ENCODE results near the gene MSL1.

The MSL1 gene, protein sequence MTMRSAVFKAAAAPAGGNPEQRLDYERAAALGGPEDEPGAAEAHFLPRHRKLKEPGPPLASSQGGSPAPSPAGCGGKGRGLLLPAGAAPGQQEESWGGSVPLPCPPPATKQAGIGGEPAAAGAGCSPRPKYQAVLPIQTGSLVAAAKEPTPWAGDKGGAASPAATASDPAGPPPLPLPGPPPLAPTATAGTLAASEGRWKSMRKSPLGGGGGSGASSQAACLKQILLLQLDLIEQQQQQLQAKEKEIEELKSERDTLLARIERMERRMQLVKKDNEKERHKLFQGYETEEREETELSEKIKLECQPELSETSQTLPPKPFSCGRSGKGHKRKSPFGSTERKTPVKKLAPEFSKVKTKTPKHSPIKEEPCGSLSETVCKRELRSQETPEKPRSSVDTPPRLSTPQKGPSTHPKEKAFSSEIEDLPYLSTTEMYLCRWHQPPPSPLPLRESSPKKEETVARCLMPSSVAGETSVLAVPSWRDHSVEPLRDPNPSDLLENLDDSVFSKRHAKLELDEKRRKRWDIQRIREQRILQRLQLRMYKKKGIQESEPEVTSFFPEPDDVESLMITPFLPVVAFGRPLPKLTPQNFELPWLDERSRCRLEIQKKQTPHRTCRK

DNA sequence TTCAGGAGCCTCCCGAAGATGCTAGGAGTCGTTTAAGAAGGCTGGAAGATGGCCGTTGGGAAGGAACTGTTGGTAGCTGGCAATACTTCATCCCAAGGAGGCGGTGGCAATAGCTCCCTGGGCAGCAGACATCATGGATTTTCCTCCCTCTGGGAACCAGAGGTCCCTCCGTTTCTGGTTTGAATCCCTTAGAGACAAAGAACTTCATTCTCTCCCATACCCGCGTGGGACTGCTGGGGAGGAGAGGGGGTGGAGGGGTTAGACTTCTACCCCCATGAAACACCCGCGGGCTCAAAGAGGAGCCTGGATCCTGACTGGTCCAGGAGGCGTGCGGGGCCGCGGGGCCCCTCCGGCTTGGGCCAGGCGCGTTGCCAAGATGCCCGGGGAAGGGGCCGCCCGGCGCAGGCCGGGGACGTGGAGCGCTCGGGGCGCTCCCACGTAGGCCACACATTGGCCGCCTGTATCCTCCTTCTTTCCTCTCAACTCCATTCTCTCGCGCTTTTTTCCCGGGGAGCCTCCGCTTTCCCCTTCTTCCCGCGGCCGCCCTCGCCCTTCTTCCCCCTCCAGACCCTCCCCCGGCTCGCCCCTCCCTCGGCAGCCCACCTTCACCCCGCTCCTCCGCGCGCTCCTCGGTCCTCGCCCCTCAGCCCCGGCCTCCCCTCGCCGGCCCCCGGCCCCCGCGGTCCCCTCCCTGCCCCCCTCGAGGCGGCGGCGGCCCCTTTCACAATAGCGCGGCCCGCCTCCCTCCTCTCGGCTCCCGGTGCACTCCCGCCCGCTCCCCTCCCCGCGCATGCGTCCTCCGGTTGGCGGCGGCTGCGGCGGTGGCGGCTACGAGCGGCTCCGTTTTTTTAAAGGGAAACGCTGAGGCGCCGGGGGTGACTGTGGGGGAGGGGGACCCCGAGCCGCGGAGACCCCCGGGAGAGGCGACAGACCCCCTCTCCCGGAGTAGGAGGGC lies at the start of gene MSL1:
TSS of gene MSL1 (plus strand) at position 791 of the 955 bp plus-strand sequence. CDS start 642 bp downstream, outside the sequence.
- peak; percentile 88 for DNase-seq (ENCODE audit: low spot score)

DNA sequence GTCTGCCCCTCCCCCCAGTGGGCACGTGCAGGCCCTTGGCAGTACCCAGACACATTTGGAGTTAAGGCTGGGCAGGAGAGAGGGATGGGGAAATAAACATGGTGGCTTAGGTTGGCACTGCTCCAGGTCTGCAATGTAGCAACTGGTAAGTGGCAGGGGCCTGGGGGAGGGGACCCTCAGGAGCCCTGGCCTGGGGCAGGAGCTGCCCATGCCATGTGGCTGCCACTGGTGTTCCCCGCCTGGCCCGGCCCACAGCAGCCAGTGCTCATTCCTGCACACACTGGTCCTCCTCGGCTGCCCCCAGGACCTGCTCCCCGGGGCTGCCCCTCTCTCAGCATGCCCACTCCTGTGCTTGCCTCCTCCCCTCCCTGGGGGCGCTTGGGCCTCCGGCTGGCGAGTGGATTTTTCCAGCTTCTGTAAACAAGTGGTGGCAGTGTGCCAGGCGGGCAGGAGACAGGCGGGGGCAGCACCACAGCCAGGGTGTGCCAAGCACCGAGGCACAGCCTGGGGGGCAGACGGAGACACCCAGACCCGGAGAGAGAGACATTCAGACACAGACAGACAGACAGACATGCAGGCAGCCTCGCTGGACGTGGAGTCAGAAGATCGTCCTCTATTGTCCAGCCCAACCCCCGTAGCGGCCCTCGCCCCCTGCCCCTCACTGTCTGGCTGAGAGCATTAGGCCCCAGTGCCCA lies 49.6 kb upstream of the MSL1 start:
- no peak for DNase-seq (ENCODE audit: low spot score)

DNA sequence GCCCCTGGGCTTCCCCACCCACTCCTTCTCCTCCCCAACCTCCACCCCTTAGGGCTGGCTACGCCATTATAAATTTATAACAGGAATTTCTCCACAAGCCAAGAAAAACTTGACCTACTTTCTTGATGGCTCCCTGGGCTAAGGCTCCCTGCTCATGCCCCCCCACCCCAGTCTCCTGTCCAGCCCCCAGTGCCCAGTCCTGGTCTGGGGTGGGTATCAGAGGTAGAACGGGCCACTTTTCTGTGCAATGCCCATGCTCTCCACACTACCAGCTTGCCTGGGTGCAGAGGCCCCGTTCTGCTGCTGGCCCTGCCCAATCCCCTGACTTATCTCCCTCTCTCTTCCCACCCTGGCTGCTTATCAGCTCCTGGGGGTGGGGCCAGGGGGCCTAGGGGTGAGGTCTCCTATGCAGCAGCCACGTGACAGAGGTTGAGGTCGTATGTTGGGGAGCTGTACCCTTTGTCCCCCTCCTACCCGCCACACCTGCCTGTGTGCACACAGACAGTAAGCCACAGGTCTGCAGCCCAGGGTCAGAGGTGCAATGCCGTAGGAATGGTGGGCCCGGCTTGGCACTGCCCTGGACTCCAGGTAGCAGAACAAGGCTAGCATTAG lies 48.9 kb upstream of the MSL1 start:
- no peak for DNase-seq (ENCODE audit: low spot score)

DNA sequence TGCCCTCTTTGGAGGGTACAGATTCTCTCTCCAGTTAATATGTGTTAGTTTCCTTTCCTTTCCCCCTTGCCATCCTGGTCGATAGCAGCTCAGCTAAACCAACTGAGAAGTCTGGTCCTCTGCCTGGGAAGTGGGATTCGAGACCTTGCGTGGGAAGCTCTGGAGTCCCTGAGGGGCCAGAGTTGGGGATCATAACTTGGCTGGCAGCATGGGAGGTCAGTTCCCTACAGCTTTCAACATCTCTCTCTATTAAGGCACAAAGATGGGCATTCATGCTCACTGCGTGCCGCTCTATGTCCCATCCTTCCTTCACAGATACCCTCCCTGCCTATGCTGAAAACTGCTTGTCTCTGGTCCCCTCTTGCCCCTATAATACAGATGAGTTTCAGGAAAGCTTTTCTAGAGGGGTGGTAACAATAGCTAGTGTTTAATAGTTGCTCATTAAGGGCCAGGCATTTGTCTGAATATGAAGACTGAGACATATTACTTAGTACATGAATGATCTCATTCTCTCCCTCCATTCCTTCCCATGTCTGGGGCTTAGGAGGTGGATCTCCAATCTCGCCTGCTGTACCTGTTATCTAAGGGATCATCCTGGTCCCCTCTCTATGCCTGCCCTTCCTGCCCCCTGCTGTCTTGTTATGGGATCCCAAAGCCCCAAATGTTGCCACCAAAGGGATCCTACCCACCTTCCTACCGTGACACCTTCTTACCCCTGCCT lies 48.2 kb upstream of the MSL1 start:
- no peak for DNase-seq (ENCODE audit: low spot score)

DNA sequence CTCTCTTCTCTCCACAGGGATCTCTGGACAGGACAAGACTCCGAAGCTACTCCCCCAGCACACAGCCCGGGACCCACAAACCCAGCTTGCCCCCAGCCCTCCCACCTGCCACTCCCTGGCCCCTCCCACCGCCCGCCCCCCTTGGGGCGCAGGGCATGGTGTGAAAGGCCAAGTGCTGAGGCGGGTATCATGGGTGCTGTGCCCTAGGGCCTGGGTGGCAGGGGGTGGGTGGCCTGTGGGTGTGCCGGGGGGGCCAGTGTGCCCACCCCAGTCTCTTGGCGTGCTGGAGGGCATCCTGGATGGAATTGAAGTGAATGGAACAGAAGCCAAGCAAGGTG lies 47.6 kb upstream of the MSL1 start:
- DNase-seq (ENCODE audit: low spot score) = no peak

DNA sequence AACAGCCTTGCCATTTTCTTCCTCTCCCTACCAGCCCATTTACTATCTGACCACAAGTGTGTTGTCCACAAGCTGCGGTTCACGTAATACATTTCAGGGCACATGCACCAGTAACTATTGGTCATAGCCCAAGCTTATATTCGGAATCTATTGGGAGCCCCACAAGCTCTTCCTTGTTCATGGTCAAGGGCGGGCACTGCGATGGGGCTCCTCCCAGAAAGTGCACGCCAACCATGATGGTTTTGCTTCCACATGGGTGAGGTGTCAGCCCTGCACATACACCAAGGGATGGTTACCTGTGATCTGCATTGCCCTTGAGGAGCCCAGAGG lies 46.9 kb upstream of the MSL1 start:
- no peak for DNase-seq (ENCODE audit: low spot score)

DNA sequence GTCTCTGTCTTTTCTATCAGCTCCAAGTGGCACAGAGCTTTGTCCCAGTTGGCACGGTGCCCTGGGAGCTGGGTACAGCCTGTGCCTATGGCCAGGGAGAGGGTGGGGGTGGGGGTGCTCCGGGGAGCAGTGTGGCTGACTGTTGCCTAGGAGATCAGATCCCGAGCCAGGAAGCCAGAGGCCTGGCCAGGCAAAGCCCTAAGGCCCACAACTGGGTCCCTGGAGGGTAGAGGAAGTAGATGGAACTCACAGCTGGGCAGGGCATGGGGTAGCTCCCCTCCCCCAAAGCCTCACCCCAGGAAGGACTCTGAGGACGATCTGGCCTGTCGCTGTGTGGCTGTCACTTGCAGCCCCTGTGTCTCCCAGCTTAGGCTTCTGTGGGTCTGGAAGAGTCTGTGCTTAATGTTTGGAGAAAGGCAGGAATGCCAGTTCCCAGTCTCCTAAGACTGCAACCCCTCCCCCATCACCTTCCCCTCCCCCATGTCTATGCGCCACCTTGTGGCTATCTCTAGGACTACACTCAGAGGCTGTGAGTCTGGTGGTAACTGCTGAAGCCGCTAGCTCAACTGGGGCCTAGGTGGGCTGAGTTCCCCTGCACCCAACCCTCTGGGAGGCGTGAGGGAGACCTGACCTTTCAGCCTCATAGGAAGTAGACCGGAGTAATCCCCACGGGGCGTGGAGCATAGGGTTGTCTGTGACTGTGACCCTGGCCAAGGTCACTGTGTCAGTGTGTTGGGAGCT lies 46.4 kb upstream of the MSL1 start:
- DNase-seq (ENCODE audit: low spot score) = peak; percentile 51

DNA sequence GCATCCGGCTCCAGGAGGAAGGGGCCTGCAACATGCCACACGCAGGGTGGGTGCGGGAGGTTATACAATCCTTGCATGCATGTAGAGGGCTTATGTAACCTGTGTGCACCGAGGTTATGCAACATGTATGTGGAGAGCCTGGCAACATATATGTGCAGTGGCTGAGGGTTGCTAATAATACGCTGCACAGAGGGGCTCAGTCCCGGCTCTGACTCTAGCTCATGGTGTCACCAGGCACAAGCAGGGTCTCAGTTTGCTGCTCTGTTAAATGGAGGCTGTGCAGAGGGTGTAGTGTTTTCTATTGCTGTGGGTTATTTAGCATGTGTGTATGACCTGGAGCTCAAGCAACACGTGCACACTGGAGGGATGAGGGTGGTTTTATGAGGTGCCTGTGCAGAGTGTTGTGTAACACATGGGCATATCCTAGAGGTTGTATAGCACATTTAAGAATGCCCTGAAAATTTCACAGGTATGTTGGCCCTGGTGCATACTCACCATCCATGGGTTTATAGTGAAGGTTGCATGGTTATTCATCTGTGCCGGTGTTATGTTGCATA lies 45.8 kb upstream of the MSL1 start:
- DNase-seq (ENCODE audit: low spot score) = no peak

DNA sequence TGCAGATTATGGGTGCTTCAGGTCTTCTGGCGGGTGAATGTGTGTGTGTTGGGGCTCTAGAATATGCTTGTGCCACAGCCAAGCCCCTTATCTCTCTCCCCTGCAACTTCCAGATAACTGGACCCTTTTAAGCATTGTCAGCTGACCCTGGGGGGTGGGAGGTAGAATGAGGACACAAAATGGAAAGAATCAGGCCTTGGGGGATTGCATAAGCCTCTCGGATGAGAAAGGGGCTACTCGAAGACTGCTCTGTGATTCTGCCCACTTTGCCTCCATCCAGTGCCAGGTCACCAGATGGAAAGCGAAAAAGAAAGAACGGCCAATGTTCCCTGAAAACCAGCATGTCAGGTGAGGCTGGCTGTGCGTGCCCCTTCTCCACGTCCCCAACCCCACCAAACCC lies 45.2 kb upstream of the MSL1 start:
- no peak for DNase-seq (ENCODE audit: low spot score)

DNA sequence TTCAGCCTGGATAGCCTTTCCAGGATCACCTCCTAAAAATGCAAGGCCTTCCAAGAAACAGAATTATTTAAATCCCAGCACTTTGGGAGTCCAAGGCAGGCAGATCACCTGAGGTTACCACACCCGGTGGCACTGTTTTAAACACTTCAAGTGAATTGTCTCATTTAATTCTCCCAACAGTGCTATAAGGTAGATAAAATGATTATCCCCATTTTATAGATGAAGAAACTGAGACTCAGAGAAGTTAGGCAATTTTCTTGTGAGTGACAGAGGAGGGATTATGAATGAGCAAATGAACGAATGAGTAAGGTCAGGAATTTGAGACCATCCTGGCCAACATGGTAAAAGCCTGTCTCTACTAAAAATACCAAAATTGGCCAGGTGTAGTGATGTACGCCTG lies 42.2 kb upstream of the MSL1 start:
- DNase-seq (ENCODE audit: low spot score) = no peak

DNA sequence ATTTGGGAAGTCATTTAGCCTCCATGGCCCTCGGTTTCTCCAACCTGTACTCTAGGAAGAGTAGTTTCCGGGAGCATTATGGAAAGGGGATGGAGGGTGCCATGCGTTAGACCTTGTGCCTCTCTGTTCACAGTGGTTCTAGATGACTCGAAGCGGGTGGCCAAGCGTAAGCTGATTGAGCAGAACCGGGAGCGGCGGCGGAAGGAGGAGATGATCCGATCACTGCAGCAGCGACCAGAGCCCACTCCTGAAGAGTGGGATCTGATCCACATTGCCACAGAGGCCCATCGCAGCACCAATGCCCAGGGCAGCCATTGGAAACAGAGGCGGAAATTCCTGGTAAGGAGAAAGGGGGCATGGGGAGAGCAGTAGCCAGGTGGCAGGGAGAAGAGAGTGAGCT lies 37.3 kb upstream of the MSL1 start:
- no peak for DNase-seq (ENCODE audit: low spot score)

DNA sequence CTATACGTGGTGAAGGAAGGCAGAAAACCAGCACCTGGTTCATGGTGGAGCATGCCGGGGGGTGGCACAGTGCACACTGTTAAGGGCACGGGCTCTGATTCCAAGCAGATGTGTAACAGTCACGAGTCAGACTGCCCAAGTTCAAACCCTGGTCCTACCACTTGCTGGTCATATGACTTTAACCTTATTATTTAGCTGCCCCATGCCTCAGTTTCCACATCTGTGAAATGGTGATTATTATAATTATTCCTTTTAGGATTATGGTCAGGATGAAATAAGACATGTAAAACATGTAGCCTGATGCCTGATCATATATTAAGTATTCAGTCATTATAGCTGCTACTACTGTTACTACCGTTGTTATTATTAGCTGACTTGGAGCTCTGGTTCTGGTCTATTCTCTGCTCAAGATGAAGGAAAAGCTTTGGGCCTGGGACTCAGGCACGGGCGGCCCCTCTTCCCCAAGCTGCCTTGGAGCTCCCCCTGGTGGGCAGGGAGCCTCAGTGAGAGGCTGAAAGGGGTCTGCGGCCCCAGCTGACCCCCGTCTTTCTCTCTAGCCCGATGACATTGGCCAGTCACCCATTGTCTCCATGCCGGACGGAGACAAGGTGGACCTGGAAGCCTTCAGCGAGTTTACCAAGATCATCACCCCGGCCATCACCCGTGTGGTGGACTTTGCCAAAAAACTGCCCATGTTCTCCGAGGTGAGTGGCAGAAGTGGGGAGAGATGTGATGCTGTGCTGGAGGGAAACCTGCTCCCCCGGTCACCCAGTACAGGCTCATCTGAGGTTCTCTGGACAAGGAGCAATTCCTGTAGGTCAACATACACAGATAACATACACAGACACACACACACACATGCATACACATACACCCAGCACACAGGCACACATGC lies 35.4 kb upstream of the MSL1 start:
- DNase-seq (ENCODE audit: low spot score) = peak; percentile 77

DNA sequence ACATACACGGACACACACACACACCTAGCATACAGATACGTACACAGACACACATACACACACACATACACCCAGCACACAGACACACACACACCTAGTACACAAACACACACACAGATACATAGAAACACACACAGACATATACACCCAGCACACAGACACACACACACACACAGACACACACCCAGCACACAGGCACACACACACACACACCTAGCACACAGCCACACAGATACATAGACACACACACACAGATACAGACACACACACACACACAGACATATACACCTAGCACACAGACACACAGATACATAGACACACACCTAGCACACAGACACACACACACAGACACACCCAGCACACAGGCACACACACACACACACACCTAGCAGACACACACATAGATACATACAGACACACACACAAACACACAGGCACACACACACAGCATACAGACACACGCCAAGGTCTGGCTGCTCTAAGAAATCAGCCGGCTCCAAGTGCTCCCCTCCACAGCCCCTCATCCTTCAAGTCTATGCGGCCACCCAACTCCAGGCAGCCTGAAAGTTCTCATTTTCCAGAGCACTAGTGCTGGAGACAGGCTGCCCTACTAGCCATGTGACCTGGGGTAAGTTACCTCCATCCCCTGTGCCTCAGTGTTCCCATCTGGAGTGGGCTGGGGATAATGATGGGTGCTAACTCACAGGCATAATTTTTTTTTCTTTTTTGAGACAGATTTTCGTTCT lies 34.5 kb upstream of the MSL1 start:
- no peak for DNase-seq (ENCODE audit: low spot score)

DNA sequence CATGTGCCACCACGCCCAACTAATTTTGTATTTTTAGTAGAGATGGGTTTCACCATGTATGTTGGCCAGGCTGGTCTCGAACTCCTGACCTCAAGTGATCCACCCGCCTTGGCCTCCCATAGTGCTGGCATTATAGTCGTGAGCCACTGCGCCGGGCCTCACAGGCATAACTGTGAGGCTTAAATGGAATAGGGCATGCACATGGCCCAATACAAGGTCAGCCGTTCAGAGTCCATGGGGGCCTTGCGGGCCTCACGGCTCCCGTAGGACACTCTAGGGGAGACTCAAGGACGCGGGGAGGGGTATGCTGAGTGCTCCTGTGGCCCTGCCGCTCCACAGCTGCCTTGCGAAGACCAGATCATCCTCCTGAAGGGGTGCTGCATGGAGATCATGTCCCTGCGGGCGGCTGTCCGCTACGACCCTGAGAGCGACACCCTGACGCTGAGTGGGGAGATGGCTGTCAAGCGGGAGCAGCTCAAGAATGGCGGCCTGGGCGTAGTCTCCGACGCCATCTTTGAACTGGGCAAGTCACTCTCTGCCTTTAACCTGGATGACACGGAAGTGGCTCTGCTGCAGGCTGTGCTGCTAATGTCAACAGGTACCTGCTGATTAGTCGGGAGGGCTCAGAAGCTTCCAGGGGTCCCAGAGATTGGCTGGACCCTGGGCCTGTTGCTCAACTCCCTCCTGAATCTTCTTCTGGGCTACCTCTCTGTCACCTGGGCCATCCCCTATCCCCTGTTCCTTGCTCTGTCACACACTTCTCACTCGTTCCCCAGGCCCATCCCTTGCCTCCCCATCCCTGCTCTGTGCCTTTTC lies 33.7 kb upstream of the MSL1 start:
- DNase-seq (ENCODE audit: low spot score) = no peak

DNA sequence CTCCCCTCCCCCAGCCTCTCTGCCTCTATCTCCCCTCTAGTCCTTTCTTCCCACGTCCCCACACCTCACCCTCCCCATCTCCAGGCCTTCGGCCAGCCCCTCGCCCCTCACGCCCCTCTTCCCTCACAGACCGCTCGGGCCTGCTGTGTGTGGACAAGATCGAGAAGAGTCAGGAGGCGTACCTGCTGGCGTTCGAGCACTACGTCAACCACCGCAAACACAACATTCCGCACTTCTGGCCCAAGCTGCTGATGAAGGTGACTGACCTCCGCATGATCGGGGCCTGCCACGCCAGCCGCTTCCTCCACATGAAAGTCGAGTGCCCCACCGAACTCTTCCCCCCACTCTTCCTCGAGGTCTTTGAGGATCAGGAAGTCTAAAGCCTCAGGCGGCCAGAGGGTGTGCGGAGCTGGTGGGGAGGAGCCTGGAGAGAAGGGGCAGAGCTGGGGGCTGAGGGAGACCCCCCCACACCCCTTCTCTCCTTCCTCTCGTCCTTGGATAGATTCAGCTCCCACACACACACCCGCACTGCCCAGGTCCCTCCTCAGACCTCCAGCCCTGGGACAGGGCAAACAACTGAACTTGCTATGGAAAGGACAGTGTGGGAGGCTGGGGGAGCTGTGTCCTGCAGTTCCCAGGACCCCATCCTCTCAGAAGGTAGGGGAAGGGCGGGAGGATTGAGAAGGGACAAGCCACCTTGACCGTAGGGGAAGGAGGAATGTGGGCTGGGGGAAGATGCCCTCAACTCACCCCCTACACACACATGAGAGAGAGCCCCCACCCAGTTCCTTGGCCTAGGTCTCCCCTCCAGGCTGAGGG lies 32.5 kb upstream of the MSL1 start:
- DNase-seq (ENCODE audit: low spot score) = no peak
